ENCODE data around the gene FRA10AC1. TPM values are rescaled to one million over a fixed set of nuclear protein-coding genes. Genes with fewer than 3 reads are reported as not detected.

FRA10AC1 gene
- total and polyA plus RNA-seq, 10 of the 15 experiments (the other 5 are each of a cell fraction or from before 2014, with no cell fraction given): 5.3 to 18.1 (median 9.9) TPM

DNA sequence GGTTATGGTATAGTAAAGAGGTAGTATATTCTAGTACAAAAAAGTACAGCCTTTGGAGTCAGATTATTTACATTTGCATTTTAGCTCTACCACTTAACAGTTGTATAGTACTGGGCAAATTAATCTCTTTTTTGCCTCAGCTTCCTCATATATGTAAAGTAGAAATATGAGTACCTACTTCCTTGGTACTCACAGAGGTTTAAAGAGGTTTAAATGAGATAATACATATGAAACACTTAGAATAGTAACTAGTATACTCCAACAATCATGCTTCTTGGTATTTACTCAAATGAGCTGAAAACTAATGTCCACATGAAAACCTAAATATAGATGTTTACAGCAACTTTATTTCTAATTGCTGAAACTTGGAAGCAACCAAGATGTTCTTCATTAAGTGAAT lies 14.7 kb downstream of the FRA10AC1 start:
- ChIA-PET POLR2A (no interaction called here), SMC1A (ENCODE audit: uncharacterized antibody, unreplicated experiment) (interaction anchor here (0.6 to 1.7 kb wide), 3 partner anchors 9 to 133 kb away, joined by 3 to 5 read pairs (median 3); no protein-coding TSS in a partner anchor), RAD21 (ENCODE audit: unreplicated experiment) (no interaction called here), CTCF (interaction anchor here (1.0 to 1.3 kb wide), 5 partner anchors 9 to 133 kb away, joined by 3 to 4 read pairs (median 3); no protein-coding TSS in a partner anchor)
- Histone ChIP-seq H3K36me3 (ENCODE audit: control insufficient read depth in 2 of 2, insufficient read depth in 2 of 2, low read length in 1 of 2) (no peaks in the 10 kb centered on the region; a peak in 1 of 4 replicates), H3K4me1 (ENCODE audit: control insufficient read depth, insufficient read depth, low read length) (no peaks in the 10 kb centered on the region), H3K27ac (ENCODE audit: control insufficient read depth, insufficient read depth) (no peak overlapping the region), H3K27me3 (replicated peaks in 1 of 2; ENCODE audit: control insufficient read depth in 2 of 2, insufficient read depth in 2 of 2, low read length in 1 of 2) (no peaks in the 10 kb centered on the region), H3K9me3 (replicated peaks; ENCODE audit: control insufficient read depth, insufficient read depth, low read length) (no peaks in the 10 kb centered on the region), H2AFZ (ENCODE audit: control insufficient read depth, low read depth, low read length) (no peak overlapping the region), H3K4me3 (no peak overlapping the region), H3K9ac (ENCODE audit: control insufficient read depth, insufficient read depth, low read length) (no peak overlapping the region), H4K20me1 (ENCODE audit: control insufficient read depth, insufficient read depth) (no peaks in the 10 kb centered on the region), H3K79me2 (ENCODE audit: control insufficient read depth, insufficient read depth, low read length) (no peaks in the 10 kb centered on the region), H3K4me2 (ENCODE audit: control insufficient read depth, insufficient read depth) (no peak overlapping the region)
- no TSS peak for BruUV-seq (replicated peaks)
- DNase-seq (ENCODE audit: low read depth, low spot score): no peak
- FAIRE-seq: no peak
- no peak for ATAC-seq
- in situ Hi-C loops (cut with MboI): no loop called here
- intact Hi-C loops (cut with micrococcal nuclease; ENCODE audit: unreplicated experiment): loop anchor here (10.0 kb wide), 1 partner anchor 313 kb away; no protein-coding TSS in a partner anchor
- TF ChIP-seq, protein P1, sequence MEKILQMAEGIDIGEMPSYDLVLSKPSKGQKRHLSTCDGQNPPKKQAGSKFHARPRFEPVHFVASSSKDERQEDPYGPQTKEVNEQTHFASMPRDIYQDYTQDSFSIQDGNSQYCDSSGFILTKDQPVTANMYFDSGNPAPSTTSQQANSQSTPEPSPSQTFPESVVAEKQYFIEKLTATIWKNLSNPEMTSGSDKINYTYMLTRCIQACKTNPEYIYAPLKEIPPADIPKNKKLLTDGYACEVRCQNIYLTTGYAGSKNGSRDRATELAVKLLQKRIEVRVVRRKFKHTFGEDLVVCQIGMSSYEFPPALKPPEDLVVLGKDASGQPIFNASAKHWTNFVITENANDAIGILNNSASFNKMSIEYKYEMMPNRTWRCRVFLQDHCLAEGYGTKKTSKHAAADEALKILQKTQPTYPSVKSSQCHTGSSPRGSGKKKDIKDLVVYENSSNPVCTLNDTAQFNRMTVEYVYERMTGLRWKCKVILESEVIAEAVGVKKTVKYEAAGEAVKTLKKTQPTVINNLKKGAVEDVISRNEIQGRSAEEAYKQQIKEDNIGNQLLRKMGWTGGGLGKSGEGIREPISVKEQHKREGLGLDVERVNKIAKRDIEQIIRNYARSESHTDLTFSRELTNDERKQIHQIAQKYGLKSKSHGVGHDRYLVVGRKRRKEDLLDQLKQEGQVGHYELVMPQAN (conservative IDR thresholded peaks at IDR 0.05): no peak
- TF ChIP-seq SREBF2 (IDR thresholded peaks at IDR 0.05; ENCODE audit: low read length) (no peak), SP1 (IDR thresholded peaks at IDR 0.05; ENCODE audit: low read depth, low read length) (no peak), CREB1 (IDR thresholded peaks at IDR 0.05; ENCODE audit: low read depth) (no peak), BACH1 (IDR thresholded peaks at IDR 0.05; ENCODE audit: borderline replicate concordance) (no peak), CEBPB (IDR thresholded peaks at IDR 0.05; ENCODE audit: borderline replicate concordance in 1 of 2, low read depth in 2 of 2, low read length in 2 of 2) (no peak), DPF2 (IDR thresholded peaks at IDR 0.05) (no peak), SMC3 (IDR thresholded peaks at IDR 0.05; ENCODE audit: borderline replicate concordance, low read length) (no peak), HDGF (IDR thresholded peaks at IDR 0.05) (no peak), RCOR1 (conservative IDR thresholded peaks at IDR 0.05; ENCODE audit: low read depth, low read length) (no peak)
- TF ChIP-seq, protein P2, sequence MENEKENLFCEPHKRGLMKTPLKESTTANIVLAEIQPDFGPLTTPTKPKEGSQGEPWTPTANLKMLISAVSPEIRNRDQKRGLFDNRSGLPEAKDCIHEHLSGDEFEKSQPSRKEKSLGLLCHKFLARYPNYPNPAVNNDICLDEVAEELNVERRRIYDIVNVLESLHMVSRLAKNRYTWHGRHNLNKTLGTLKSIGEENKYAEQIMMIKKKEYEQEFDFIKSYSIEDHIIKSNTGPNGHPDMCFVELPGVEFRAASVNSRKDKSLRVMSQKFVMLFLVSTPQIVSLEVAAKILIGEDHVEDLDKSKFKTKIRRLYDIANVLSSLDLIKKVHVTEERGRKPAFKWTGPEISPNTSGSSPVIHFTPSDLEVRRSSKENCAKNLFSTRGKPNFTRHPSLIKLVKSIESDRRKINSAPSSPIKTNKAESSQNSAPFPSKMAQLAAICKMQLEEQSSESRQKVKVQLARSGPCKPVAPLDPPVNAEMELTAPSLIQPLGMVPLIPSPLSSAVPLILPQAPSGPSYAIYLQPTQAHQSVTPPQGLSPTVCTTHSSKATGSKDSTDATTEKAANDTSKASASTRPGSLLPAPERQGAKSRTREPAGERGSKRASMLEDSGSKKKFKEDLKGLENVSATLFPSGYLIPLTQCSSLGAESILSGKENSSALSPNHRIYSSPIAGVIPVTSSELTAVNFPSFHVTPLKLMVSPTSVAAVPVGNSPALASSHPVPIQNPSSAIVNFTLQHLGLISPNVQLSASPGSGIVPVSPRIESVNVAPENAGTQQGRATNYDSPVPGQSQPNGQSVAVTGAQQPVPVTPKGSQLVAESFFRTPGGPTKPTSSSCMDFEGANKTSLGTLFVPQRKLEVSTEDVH (IDR thresholded peaks at IDR 0.05; ENCODE audit: low read depth, partially characterized antibody): no peak
- TF ChIP-seq, protein P3, sequence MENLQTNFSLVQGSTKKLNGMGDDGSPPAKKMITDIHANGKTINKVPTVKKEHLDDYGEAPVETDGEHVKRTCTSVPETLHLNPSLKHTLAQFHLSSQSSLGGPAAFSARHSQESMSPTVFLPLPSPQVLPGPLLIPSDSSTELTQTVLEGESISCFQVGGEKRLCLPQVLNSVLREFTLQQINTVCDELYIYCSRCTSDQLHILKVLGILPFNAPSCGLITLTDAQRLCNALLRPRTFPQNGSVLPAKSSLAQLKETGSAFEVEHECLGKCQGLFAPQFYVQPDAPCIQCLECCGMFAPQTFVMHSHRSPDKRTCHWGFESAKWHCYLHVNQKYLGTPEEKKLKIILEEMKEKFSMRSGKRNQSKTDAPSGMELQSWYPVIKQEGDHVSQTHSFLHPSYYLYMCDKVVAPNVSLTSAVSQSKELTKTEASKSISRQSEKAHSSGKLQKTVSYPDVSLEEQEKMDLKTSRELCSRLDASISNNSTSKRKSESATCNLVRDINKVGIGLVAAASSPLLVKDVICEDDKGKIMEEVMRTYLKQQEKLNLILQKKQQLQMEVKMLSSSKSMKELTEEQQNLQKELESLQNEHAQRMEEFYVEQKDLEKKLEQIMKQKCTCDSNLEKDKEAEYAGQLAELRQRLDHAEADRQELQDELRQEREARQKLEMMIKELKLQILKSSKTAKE (IDR thresholded peaks at IDR 0.05; ENCODE audit: low read depth, poor library complexity, severe bottlenecking): no peak
- TF ChIP-seq, protein P4, sequence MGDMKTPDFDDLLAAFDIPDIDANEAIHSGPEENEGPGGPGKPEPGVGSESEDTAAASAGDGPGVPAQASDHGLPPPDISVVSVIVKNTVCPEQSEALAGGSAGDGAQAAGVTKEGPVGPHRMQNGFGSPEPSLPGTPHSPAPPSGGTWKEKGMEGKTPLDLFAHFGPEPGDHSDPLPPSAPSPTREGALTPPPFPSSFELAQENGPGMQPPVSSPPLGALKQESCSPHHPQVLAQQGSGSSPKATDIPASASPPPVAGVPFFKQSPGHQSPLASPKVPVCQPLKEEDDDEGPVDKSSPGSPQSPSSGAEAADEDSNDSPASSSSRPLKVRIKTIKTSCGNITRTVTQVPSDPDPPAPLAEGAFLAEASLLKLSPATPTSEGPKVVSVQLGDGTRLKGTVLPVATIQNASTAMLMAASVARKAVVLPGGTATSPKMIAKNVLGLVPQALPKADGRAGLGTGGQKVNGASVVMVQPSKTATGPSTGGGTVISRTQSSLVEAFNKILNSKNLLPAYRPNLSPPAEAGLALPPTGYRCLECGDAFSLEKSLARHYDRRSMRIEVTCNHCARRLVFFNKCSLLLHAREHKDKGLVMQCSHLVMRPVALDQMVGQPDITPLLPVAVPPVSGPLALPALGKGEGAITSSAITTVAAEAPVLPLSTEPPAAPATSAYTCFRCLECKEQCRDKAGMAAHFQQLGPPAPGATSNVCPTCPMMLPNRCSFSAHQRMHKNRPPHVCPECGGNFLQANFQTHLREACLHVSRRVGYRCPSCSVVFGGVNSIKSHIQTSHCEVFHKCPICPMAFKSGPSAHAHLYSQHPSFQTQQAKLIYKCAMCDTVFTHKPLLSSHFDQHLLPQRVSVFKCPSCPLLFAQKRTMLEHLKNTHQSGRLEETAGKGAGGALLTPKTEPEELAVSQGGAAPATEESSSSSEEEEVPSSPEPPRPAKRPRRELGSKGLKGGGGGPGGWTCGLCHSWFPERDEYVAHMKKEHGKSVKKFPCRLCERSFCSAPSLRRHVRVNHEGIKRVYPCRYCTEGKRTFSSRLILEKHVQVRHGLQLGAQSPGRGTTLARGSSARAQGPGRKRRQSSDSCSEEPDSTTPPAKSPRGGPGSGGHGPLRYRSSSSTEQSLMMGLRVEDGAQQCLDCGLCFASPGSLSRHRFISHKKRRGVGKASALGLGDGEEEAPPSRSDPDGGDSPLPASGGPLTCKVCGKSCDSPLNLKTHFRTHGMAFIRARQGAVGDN (IDR thresholded peaks at IDR 0.05): no peak
- TF ChIP-seq, protein P5, sequence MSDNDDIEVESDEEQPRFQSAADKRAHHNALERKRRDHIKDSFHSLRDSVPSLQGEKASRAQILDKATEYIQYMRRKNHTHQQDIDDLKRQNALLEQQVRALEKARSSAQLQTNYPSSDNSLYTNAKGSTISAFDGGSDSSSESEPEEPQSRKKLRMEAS (IDR thresholded peaks at IDR 0.05; ENCODE audit: low read depth, low read length): no peak
